ENCODE measurements around the gene TCOF1.

- TF ChIP-seq, protein P1, sequence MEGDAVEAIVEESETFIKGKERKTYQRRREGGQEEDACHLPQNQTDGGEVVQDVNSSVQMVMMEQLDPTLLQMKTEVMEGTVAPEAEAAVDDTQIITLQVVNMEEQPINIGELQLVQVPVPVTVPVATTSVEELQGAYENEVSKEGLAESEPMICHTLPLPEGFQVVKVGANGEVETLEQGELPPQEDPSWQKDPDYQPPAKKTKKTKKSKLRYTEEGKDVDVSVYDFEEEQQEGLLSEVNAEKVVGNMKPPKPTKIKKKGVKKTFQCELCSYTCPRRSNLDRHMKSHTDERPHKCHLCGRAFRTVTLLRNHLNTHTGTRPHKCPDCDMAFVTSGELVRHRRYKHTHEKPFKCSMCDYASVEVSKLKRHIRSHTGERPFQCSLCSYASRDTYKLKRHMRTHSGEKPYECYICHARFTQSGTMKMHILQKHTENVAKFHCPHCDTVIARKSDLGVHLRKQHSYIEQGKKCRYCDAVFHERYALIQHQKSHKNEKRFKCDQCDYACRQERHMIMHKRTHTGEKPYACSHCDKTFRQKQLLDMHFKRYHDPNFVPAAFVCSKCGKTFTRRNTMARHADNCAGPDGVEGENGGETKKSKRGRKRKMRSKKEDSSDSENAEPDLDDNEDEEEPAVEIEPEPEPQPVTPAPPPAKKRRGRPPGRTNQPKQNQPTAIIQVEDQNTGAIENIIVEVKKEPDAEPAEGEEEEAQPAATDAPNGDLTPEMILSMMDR (IDR thresholded peaks at IDR 0.05) = no peak
- TF ChIP-seq POLR2A (IDR thresholded peaks at IDR 0.05) = no peak
Observed at GRCh38 chr5:150384701-150385100, 27.2 kb downstream of the TCOF1 start.

All from prostate gland (tissue), 2 donors.